Activated CD8-positive, alpha-beta T cell treated with anti-CD3 and anti-CD28 coated beads for 36 hours (primary cell): ENCODE results near the gene FYN. TPM values are rescaled to one million over a fixed set of nuclear protein-coding genes. Genes with fewer than 3 reads are reported as not detected.

Experiments
- ATAC-seq: fragments of 200-7000 bp; cut with Tn5 transposase; one replicate; pipeline ENCODE4 v1.10.0; 2021; ENCODE audit warnings: mild to moderate bottlenecking, moderate library complexity
- CTCF ChIA-PET: fragments of 350-600 bp; sonication (Branson Sonifier 250); formaldehyde crosslinking; loops from one replicate; lab custom pipeline; 2021; ENCODE audit warnings: antibody characterized with exemption; lab: Charles Lee
- POLR2A ChIA-PET: fragments of 350-600 bp; sonication (Branson Sonifier 250); formaldehyde crosslinking; loops from one replicate; lab custom pipeline; 2021; ENCODE audit warnings: antibody characterized with exemption; lab: Charles Lee
- DNase-seq: peaks from one replicate; pipeline ENCODE4 v3.0.0-alpha.2; 2020
- H3K27ac Mint-ChIP-seq: one replicate; pipeline ENCODE4 v1.8.0; 2021; ENCODE audit warnings: mild to moderate bottlenecking, mixed read lengths
- H3K27me3 Mint-ChIP-seq: one replicate; pipeline ENCODE4 v1.8.0; 2021; ENCODE audit warnings: mixed read lengths
- H3K36me3 Mint-ChIP-seq: one replicate; pipeline ENCODE4 v1.8.0; 2021; ENCODE audit warnings: low read depth, mixed read lengths
- H3K4me1 Mint-ChIP-seq: one replicate; pipeline ENCODE4 v1.8.0; 2021; ENCODE audit warnings: low read depth, mixed read lengths
- H3K4me3 Mint-ChIP-seq: one replicate; pipeline ENCODE4 v1.8.0; 2021; ENCODE audit warnings: mild to moderate bottlenecking, moderate library complexity, mixed read lengths
- H3K9me3 Mint-ChIP-seq: one replicate; pipeline ENCODE4 v1.8.0; 2021; ENCODE audit warnings: mixed read lengths
- intact Hi-C: fragments of 100-400 bp; cut with micrococcal nuclease; formaldehyde crosslinking; loops from one replicate; pipeline ENCODE4 v1.10.0; 2022
- total RNA-seq, 2 experiments: library from RNA; stranded (reverse); gene quantifications; one replicate each; pipeline ENCODE4 v1.2.3, GENCODE V29; 2021
- TF ChIP-seq, protein P1 (sequence below): fragments of 200-600 bp; IDR thresholded peaks from one replicate; pipeline ENCODE4 v1.8.0; 2022; ENCODE audit warnings: antibody characterized with exemption, mild to moderate bottlenecking

FYN gene
- total RNA-seq, 2 experiments from 2014 or later, result 384 to 386 TPM

DNA sequence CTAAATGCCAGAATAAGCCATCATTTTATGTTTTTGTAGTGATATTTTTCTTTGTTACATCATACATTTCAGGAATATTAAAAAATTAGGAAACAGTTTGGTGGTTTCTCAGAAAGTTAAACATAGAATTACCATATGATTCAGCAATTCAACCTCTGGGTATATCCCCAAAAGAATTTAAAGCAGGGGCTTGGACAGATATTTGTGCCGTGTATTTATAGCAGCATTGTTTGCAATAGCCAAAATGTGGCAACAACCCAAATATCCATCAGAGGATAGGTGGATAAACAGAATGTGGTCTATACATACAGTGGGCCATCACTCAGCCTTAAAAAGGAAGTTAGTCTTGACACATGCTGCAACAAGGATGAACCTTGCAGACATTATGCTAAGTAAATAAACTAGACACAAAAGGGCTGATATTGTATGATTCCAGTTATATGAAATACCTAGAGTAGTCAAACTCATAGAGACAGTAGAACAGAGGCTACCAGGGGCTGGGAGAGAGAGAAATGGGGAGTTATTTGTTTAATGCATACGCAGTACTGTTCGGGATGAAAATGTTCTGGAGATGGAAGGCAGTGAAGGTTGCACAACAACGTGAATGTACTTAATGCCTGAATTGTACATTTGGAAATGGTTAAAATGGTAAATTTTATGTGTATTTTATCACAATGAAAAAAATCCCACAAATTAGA is 248.7 kb downstream of the FYN start:
- Mint-ChIP-seq H3K36me3 (no peaks in the 10 kb centered on the region), H3K27me3 (peaks cover 2% of the 10 kb centered on the region), H3K4me3 (no peak overlapping the region), H3K27ac (no peak overlapping the region), H3K4me1 (peaks cover 7% of the 10 kb centered on the region), H3K9me3 (peaks cover 3% of the 10 kb centered on the region)
- TF ChIP-seq, protein P1, sequence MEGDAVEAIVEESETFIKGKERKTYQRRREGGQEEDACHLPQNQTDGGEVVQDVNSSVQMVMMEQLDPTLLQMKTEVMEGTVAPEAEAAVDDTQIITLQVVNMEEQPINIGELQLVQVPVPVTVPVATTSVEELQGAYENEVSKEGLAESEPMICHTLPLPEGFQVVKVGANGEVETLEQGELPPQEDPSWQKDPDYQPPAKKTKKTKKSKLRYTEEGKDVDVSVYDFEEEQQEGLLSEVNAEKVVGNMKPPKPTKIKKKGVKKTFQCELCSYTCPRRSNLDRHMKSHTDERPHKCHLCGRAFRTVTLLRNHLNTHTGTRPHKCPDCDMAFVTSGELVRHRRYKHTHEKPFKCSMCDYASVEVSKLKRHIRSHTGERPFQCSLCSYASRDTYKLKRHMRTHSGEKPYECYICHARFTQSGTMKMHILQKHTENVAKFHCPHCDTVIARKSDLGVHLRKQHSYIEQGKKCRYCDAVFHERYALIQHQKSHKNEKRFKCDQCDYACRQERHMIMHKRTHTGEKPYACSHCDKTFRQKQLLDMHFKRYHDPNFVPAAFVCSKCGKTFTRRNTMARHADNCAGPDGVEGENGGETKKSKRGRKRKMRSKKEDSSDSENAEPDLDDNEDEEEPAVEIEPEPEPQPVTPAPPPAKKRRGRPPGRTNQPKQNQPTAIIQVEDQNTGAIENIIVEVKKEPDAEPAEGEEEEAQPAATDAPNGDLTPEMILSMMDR, result no peak
- intact Hi-C loops, result no loop called here
- CTCF ChIA-PET, result no interaction called here
- ATAC-seq (no peak), DNase-seq (no peak)
- POLR2A ChIA-PET, result no interaction called here

DNA sequence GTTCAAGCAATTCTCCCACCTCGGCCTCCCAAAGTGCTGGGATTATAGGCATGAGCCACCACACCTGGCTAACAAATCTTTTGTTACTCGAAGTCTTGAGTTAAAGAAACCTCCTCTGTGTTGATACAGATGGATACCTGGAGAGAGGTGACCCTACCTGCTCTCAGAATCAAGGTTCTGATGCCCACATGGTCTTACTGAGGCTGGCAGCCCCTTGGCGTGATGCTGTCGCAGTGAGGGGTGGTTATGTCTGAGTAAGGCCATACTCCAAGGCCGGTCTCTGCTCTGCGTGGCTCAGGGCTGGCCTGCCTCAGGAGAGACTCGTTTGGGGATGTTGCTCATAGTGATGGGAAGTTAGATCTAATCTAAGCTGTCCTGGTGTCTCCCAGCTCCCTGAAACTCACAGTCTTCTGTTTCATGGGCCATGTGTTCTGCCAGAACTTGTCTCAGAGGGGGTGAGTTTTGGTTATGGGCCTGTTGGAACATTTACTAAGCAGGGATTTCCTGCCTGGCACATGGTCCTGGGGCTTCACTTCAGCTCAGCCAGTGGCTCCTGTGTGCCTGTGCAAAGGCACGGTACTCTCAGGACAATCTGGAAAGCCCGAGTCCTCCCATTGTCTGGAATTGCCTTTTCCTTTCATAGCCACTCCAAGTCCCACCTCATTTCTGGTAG is 250.1 kb downstream of the FYN start:
- DNase-seq (no peak), ATAC-seq (no peak)
- Mint-ChIP-seq H3K27ac (no peak overlapping the region), H3K4me1 (peaks cover 7% of the 10 kb centered on the region), H3K36me3 (no peaks in the 10 kb centered on the region), H3K4me3 (no peak overlapping the region), H3K27me3 (peaks cover 2% of the 10 kb centered on the region), H3K9me3 (no peaks in the 10 kb centered on the region)
- TF ChIP-seq, protein P1, result no peak
- POLR2A ChIA-PET, result no interaction called here
- intact Hi-C loops, result no loop called here
- CTCF ChIA-PET, result no interaction called here

DNA sequence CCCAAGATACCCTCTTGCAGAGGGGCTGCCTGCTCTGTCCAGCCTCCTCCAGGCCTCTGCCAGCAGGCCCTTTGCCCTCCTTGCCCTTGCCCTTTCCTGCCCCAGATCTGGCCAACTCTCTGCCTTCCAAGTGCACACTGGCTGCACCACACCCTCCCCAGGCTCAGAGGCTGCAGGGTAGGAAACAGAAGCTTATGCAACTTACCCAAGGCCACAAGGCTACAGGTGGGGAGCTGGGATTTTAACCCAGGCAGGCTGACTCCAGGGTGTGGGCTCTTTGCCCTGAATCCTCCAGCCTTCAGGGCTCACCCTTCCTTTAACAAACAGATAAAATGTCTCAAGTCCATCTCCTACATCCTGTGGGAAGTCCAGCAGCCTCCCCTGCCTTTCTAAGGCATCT is 253.1 kb downstream of the FYN start:
- POLR2A ChIA-PET, result no interaction called here
- TF ChIP-seq, protein P1, result no peak
- intact Hi-C loops, result no loop called here
- CTCF ChIA-PET, result interaction anchor here (0.6 kb wide), 1 partner anchor 10 kb away, joined by 4 read pairs; no protein-coding TSS in a partner anchor
- Mint-ChIP-seq H3K27me3 (peaks cover 11% of the 10 kb centered on the region), H3K36me3 (no peaks in the 10 kb centered on the region), H3K27ac (no peak overlapping the region), H3K4me1 (no peaks in the 10 kb centered on the region), H3K9me3 (no peaks in the 10 kb centered on the region), H3K4me3 (no peak overlapping the region)
- ATAC-seq (no peak), DNase-seq (no peak)

DNA sequence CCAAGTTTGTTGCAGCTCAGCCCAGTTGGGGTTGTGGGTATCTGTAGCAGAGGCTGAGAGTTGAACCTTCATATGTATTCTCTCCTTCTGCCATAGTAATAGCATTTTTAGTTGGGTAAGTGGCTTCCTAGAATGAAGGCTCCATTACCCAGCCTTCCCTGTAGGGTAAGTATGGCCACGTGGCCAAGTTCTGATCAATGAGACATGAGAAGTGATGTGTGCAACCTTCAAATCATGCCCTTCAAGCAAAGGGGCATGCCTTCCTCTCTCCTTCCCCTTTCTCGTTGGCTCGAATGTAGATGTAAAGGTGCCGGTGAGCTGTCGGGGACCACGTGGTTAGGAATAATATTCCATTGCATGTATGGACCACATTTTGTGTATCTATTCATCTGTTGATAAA is 254.8 kb downstream of the FYN start:
- CTCF ChIA-PET, result interaction anchor here (1.2 kb wide), 1 partner anchor 59 kb away, joined by 3 read pairs; no protein-coding TSS in a partner anchor
- ATAC-seq (no peak), DNase-seq (no peak)
- no peaks in the 10 kb centered on the region for H3K36me3 Mint-ChIP-seq
- POLR2A ChIA-PET, result no interaction called here
- intact Hi-C loops, result no loop called here
- no peaks in the 10 kb centered on the region for H3K9me3 Mint-ChIP-seq
- H3K4me1 Mint-ChIP-seq, result no peaks in the 10 kb centered on the region
- no peak overlapping the region for H3K27ac Mint-ChIP-seq
- H3K4me3 Mint-ChIP-seq, result no peak overlapping the region
- TF ChIP-seq, protein P1, result no peak
- peaks cover 15% of the 10 kb centered on the region for H3K27me3 Mint-ChIP-seq

DNA sequence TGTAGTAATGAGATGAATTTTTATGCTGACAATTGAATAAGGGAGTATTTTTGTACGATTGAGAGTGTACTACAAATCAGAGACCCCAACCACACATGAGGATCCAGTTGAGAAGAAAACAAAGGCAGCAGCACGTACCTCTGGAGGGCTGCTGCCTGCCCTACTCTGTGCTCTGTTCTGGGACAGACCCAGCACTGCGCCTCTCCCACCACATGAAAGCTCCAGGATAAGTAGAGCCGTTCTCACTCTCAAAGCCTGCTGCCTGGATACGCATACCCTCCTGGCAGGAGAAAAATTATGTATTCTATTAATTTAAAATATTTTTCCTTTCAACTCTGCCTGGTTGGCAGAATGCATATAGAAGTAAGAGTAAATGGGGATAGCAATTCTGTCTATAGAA is 256.1 kb downstream of the FYN start:
- H3K36me3 Mint-ChIP-seq, result peaks cover 4% of the 10 kb centered on the region
- ChIA-PET POLR2A (interaction anchor here (0.7 kb wide), 1 partner anchor 11 kb away, joined by 3 read pairs; the partner anchor contains the start of gene TRAF3IP2), CTCF (interaction anchor here (1.2 kb wide), 1 partner anchor 60 kb away, joined by 3 read pairs; no protein-coding TSS in a partner anchor)
- no peak overlapping the region for H3K4me3 Mint-ChIP-seq
- no peak for ATAC-seq
- TF ChIP-seq, protein P1, result no peak
- peaks cover 18% of the 10 kb centered on the region for H3K27me3 Mint-ChIP-seq
- no peak overlapping the region for H3K27ac Mint-ChIP-seq
- H3K4me1 Mint-ChIP-seq, result no peaks in the 10 kb centered on the region
- peaks cover 3% of the 10 kb centered on the region for H3K9me3 Mint-ChIP-seq
- no peak for DNase-seq
- intact Hi-C loops, result no loop called here
